ENCODE results near the gene TBC1D8.

Gene TBC1D8

DNA sequence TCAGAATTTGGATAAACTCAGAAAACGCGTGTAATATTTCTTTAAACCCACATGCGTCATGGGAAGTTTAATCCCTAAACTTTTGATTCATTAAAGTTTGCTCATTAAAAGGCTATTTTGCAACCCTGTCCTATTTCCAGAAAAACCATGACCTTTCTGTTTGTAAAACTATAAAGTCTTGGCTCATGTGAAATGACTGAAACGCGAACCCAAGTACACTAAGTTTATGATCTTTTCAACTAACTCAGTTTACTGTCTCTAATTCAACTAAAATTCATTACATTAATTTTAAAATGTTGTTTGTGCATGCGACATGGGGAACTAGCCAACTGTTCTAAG is 153.0 kb downstream of the TBC1D8 start:
- no peak for DNase-seq (ENCODE audit: low read depth)

DNA sequence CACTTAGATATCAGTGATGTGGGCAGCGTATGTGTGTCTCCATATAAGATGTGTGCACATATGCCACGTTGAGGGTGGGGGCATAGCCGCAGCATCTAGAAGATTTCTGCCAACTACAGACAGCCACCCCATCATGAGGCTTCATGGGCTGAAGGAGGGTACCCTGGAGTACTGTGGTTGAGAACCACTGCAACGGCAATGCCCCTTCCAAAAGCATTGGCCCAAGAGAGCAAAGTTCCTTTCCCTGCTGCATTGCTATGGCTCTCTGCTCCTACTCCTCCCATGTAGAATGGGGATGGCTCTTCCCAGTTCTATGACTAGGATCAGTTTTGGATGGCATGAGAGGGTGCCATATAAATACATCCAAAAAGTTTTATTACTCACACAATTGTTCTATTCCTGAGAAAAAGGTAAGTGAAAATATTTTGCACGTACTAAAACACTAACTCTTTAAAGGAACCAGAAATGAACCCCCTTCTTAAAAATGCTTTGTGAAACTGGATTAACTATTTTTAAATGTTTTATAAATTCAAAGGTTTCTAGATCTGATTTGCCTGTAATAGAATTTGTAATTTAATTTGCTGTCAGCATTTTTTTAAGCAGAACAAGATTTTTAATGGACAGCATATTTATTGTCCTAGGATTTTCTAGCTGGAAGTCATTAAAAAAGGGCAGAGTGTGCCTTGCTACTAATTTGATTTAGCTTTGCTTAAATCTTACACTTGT is 153.5 kb downstream of the TBC1D8 start:
- no peak for DNase-seq (ENCODE audit: low read depth)

DNA sequence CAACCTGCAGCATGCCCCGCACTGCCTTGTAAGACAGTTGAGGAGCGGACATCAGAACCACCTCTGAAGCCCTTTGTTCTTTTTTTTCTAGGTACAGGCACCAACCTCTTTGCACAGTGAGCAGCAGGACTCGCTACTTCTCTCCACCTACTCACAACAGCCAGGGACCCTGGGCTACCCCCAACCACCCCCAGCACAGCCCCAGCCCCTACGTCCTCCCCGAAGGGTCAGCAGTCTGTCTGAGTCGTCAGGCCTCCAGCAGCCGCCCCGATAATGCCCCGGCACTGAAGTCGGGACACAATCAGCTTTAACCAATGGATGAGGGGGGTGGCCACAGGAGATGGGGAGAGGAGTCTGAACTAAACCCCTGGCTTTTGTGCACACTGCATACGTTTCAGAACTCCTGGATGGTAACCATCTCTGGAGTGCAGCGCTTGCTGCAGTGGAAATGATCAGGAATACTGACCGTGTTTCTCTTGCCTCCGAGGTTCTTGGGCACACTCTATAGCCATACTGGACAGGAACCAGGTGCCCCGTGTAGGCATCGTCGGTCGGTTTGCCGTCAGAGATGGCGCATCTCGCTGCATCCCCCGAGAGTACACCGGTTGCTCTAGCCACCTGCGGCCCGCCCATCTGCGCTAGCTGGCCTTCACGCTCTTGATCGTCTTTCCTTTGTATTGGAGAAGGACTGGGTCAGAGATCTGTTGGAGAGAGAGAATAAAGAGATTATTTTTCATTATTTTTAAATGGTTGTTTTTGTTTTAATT is 155.7 kb downstream of the TBC1D8 start:
- DNase-seq (ENCODE audit: low read depth) = no peak

DNA sequence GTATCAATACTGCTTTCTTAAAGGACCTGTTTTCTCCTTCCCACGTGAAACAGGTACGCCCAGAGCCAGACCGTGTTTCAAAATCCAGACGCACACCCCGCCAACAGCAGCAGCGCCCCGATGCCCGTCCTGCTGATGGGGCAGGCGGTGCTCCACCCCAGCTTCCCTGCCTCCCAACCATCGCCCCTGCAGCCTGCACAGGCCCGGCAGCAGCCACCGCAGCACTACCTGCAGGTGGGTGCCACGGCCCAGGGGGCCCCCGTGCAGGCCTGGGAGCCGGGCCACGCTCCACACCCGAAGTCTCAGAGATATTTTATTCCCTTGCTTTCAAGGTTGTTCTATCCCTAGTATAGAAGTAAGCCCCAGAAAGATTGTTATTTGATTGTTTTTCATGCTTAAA is 157.9 kb downstream of the TBC1D8 start:
- no peak for DNase-seq (ENCODE audit: low read depth)

DNA sequence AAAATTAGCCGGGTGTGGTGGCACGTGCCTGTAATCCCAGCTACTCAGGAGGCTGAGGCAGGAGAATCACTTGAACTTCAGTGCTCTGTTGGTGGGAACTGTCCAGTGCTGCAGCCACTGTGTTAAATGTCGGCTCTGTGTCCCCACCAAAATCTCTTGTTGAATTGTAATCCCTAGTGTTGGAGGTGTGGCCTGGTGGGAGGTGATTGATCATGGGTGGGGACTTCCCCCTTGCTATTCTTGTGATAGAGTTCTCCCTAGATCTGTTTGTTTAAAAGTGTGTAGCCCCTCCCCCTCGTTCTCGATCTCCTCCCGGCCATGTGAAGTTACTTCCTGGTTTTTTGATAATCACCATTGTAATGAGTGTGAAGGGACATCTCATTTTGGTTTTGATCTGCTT is 158.9 kb downstream of the TBC1D8 start:
- DNase-seq (ENCODE audit: low read depth) = no peak

DNA sequence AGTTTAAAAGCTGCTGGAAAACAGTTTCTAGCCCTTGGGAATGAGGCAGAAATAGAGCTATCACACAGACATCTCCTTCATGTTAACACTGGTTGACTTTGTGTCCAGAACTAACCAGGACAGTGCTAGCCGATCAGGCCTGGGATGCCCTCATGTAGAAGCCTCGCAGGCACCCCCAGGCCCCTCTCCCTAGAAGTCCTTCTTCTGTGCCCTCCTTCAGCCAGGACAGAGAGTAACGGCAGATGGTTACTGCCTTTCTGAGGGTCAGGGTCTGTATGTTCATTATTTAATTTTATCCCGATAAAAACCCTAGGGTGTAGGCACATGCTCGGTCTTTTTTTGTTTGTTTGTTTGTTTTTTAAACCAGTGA is 159.8 kb downstream of the TBC1D8 start:
- DNase-seq (ENCODE audit: low read depth) = no peak

DNA sequence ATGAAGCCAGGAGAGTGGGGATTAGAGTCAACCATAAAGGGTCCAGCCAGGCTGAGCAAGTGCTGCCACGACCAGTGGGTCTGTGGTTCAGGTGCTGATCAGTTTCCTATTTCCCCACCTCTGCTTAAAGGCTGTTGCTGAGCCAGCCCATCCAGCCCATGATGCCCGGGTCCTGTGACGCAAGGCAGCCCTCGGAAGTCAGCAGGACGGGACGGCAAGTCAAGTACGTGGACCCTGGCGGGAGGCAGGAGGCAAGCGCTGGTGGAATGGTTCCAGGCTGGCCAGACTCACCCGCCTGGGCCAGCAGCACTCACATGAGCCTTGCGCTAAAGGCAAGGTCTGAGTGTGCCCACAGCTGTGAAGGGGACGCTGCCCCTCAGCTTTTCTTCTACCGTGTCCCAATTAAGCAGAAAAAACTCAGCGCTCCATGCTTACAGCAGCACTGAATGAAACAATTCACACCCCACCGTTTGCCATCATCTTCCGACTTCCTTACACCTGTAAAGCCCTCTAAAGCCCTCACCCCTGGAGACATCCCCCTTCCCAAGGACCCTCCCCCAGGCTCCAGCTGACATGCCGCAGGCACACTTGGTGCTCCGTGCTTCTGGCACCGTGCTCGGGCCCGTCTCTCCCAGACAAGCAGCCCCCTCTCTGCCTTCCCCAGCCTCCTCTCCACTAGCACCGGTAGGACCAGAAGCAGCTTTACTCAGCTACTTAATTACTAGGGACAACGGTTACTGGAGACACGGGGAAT is 160.4 kb downstream of the TBC1D8 start:
- no peak for DNase-seq (ENCODE audit: low read depth)

DNA sequence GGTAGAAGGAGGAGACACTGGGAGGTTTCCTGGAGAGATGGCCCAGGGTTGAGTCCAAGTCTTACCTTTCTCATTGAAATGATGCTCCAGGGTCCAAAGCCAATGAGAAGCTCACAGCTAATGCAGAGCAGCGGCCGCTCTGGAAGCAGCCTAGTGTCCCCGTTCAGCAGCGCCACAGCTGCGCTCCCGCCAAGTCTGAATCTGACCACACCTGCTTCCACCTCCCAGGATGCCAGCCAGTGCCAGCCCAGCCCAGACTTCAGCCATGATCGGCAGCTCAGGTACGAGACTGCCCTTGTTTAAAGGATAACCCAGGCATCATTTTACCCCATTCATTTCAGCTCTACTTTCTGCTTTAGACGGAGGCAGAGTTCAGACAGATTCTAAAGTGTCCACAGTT is 161.0 kb downstream of the TBC1D8 start:
- no peak for DNase-seq (ENCODE audit: low read depth)

DNA sequence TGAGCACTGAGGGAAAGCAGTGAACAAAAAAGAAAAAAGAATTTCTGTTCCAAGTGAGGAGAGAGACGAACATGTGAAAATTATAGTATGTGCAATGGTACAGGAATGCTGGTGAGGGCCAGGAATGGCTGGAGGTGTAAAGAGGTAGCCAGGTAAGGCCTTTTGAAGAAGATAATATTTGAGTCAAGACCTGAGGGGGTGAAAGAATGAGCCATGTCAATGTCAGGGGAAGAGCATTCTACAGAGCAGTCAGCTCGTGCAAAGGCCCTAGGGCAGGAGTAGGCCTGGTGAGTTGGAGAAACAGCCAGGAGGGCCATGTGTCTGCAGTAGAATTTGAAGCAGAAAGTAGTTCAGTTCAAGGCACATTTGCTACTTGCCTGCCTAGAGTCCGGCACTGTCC is 161.5 kb downstream of the TBC1D8 start:
- no peak for DNase-seq (ENCODE audit: low read depth)

DNA sequence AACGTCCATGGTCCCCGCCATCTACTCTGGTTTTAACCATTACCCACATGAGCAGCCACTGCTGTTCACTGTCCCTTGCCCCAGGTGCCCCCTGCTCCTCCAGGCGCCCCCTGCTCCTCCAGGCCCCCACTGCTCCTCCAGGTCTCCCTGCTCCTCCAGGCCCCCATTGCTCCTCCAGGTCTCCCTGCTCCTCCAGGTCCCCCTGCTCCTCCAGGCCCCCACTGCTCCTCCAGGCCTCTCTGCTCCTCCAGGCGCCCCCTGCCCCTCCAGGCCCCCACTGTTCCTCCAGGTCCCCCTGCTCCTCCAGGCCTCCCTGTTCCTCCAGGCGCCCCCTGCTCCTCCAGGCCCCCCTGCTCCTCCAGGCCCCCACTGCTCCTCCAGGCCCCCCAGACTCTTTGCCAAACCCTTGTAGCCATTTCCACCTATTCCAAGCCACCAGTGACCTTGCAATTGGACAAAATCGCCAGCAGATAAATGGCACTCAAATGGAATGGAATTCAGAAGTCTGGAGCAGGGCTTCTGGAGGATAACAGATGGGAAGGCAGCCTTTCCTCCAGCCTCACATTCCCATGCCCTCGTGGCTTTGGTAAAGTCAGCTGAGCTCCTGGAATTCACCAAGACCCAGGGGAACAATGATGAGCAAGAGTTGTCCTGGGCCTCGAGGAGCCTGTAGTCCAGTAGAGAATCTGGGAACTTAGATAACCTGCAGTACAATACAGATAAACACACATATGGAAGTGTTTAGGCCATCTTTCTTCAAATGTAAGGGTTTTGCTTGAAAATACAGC is 162.4 kb downstream of the TBC1D8 start:
- no peak for DNase-seq (ENCODE audit: low read depth)

DNA sequence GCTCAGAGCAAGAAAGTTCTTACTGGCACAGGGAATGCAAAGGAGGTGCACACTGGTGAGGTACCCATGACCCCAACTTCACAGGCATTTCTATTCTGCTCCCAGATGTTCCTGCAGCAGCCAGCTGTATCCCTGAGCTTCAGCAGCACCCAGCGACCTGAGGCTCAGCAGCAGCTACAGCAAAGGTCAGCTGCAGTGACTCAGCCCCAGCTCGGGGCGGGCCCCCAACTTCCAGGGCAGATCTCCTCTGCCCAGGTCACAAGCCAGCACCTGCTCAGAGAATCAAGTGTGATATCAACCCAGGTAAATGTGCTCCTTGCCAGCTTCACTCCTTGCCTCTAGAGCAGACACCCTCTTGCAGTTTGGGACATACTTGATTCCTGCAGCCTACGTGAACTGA is 163.2 kb downstream of the TBC1D8 start:
- no peak for DNase-seq (ENCODE audit: low read depth)

DNA sequence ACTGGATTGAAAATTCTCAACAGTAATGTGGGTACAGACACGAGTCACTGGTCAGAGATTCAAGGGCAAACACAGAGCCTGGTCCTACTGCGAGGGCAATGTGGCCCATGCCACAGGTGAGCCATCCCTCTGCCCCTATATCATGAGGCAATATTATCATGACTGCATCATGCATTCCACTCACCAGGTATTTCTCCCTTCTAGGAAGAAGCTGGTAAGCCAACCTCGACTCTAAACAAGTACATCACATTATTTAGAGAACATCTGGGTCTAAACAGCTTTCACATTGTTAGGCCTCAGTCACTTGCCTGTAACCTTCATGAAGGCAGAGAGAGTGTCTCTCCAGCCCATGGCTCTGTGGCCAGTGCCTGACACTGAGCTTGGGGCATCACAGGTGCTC is 163.6 kb downstream of the TBC1D8 start:
- DNase-seq (ENCODE audit: low read depth) = no peak

DNA sequence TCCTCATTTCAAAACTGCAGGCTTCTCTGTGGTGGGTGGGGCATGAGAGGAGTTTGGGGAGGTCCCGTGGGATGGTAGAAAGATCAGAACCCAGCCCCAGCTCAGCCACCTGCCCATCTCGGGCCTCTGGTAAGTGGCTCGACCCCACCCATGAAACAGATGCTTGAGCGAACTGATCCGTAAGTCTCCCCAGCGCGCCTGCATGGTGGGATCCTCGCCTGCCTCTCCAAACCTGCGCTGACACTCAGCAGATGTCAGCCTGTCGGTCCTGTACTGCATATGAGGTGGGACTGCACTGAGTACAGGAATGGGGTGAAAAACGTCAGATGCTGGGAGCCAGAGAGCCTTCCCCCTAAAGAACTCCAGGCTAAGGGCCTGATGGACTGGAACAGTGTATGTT is 165.0 kb downstream of the TBC1D8 start:
- no peak for DNase-seq (ENCODE audit: low read depth)

DNA sequence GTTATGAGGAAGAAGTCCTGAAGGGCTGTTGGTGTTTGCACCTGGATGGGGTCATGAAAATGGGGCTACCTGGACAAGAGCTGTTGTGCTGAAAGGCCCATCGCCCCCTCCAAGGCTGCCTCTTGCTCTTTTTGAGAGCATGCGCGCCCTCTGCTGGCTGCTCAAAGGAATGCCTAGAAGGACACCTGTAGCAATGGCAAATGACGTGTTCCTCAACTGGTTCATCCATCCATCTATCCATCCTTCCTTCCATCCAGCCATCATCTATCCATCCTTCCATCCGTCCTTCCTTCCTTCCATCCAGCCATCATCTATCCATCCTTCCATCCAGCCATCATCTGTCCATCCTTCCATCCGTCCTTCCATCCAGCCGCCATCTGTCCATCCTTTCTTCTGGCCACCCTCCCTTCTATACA is 166.3 kb downstream of the TBC1D8 start:
- no peak for DNase-seq (ENCODE audit: low read depth)

DNA sequence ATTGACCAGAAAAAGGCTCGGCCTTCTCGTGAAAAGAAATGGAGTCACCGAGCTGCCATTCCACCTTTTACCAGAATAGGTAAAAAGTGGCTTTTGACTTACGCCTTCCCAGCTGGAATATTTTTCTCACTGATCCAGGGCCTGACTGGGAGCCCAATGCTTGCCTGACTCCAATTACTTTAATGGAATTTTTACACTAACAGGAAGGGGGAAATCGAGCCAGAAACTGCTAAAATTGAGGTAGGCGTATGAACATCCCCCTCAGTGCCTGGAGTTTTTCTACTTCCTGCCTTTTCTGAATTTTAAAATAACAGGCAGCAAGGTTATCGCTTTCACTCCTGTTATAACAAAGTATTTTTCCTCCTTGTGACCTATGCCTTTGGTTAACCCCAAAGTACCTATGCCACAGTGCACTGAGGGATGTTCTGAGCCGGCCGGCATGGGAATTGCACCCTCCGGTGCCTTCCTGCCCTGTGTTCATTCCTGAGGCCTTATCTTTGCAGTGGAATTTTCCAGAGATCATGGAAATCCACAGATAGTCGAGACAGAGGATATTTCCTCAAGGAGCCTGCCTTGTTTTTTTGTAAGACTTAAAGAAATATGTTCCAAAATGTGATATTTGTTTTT is 167.4 kb downstream of the TBC1D8 start:
- DNase-seq (ENCODE audit: low read depth) = no peak

DNA sequence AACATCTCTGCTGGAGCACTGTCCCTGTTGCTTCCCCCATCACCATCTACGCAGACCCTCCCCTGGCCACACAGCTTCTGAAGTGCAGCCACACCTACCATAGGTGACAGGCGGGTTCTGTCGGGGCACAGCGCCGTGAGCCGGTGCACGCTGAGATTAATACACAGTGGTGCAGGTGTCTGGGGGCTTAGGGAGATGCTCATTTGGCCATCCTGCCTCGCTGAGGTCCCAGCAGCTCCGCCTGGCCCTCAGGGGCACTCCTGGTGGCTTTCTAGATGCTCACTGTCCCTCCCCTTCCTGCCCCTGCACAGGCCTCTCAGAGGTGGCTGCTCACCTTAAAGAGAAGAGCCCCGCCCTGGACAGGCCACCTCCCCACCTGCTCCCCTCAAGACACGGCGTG is 168.0 kb downstream of the TBC1D8 start:
- no peak for DNase-seq (ENCODE audit: low read depth)

DNA sequence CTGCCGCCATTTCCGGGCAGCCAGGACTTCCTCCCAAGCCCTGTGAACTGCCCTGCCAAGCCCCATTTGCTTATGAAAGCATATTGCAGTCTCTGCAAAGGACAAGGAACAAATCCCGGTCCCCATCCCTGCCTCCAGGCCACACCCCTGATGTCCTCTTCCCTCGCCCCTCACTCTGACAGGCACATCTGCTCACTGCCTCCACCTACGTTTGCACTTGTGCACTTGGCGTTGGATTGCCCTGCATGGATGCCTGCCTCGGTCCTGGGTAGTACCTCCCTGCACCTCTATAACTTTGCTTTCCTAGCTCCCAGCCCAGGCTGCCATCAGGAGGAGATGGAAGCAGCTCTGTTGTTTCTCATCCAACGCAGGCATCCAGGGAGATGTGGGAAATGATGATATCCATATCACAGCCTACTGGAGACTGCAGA is 168.7 kb downstream of the TBC1D8 start:
- no peak for DNase-seq (ENCODE audit: low read depth)

DNA sequence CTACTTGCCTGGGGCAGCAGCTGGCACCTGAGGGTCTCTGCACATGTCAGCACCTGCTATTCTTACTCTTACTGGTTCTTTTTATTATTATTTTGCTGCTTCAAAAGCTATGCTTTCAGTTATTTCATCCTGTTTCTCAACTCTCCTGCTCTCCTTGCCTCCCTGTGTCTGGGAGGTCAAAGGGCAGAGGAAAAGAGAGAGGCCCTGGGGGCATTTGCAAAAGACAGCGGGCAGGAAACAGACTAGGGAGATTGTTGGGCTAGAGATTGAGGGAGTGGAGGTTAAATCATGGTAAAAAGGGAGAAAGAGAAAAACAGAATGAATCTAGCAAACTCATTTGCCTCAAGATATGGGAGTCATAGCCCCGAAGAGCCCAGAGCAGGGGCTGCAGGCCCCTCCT is 170.2 kb downstream of the TBC1D8 start:
- DNase-seq (ENCODE audit: low read depth) = no peak

DNA sequence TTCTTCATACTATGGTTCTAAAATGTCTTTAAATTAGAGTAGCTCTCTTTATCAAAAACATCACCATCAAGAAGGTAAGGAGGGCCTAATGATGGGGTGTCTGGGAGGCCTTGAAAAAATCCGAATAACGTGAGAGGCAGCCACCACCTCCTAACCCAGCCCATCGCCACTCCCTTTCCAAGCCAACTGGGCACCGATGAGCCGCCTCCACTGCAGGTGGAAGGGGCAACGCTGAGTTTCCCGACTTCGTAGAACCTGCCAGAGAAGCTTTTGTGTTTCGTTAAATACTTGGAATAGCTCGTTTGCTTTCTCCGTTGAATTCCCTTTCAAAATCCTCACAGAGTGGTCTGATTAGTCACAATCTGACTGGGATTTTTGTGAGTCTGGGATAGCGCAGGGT is 171.1 kb downstream of the TBC1D8 start:
- no peak for DNase-seq (ENCODE audit: low read depth)

DNA sequence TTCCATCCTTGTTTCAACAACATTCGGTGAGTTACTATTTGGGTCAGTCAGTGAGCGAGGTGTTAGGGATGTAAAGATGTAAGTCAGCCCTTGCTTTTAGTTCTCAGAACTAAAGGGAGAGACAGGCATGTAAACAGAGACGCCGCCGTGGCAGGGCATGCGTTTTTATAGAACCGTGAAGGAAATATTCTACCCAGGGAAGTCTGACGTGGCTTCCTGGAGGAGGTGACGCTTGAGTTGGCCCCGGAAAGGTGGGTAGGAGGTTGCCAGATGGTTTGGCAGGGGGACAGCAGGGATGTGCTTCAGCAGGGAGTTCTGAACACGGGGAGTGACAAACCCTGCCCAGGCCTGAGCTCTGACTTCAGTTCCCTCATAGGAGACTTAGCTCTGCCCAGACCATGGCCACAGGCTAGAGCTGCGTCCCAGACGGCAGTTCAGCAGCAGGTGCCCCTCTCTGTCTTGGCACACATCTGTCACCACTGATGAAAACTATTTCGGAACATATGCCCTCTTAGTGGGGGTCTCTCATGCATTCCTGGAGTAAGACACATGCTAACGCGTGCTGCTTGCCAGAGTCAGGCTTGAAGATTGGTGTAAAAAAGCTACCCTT is 172.5 kb downstream of the TBC1D8 start:
- DNase-seq (ENCODE audit: low read depth) = no peak

DNA sequence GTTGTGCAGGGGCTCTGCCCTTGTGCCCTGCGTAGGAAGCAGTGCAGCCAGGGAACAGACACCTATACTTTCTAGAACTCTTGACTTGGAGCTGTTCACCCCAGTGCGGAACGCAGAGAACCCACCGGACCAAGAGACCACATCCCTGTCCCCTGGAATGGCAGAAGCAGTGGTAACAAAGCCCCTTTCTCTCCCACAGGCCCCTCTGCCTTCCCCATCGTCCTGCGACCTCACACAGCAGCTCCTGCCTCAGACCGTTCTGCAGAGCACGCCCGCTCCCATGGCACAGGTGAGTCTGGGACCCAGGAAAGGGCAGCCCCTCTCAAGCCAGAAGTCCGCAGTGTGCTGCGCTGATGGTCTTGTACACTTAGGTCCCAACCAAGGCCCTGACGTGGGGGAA is 173.7 kb downstream of the TBC1D8 start:
- no peak for DNase-seq (ENCODE audit: low read depth)
